ENCODE results near the gene ADAM30. TPM values are rescaled to one million over a fixed set of nuclear protein-coding genes. Genes with fewer than 3 reads are reported as not detected.

Gene ADAM30
- total RNA-seq, 1 donor from 2014 or later: not detected

DNA sequence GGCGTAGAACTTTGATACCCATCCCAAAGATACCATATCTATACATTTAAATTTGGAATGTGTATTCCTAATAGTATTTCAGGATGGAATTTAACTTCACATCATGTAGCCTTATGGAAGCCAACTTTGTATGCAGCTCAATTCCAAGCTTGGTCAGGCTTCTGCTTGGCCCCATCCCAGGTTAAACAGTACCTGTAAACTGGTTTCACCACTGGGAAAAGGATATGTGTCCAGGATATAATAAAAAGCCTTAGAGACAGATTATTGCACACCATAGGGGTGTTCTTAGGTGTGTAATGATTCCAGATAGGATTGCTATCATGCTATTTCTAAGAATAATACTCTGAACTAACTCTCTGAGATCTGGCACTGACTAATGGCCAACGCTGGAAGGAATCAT is 28.1 kb downstream of the ADAM30 start:
- TF ChIP-seq, protein P1, sequence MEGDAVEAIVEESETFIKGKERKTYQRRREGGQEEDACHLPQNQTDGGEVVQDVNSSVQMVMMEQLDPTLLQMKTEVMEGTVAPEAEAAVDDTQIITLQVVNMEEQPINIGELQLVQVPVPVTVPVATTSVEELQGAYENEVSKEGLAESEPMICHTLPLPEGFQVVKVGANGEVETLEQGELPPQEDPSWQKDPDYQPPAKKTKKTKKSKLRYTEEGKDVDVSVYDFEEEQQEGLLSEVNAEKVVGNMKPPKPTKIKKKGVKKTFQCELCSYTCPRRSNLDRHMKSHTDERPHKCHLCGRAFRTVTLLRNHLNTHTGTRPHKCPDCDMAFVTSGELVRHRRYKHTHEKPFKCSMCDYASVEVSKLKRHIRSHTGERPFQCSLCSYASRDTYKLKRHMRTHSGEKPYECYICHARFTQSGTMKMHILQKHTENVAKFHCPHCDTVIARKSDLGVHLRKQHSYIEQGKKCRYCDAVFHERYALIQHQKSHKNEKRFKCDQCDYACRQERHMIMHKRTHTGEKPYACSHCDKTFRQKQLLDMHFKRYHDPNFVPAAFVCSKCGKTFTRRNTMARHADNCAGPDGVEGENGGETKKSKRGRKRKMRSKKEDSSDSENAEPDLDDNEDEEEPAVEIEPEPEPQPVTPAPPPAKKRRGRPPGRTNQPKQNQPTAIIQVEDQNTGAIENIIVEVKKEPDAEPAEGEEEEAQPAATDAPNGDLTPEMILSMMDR (IDR thresholded peaks at IDR 0.05): no peak
- no peak for DNase-seq (ENCODE audit: low spot score)
- Mint-ChIP-seq H3K36me3 (ENCODE audit: low read depth) (no peaks in the 10 kb centered on the region), H3K4me1 (ENCODE audit: low read depth) (peaks cover 5% of the 10 kb centered on the region), H3K4me3 (ENCODE audit: unreplicated experiment) (no peak overlapping the region), H3K27ac (ENCODE audit: unreplicated experiment) (no peak overlapping the region), H3K27me3 (ENCODE audit: low read depth) (no peaks in the 10 kb centered on the region), H3K9me3 (ENCODE audit: low read depth) (no peaks in the 10 kb centered on the region)

DNA sequence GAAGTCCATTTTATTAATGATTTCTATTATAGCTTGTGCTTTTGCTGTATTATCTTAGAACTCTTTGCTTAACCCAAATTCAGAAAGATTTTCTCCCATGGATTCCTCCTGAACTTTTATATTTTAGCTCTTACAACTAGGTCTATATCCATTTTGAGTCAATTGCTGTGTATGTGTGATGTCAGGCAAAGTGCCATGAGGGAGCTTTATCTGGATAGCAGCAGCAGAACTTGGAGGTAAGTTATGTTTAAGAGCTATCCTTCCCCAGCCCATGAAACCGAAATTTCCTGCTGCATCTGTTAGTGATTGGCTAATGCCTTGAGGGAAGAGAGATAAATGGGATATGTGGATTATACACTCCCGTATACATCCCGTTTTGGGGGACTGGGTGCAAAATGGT is 29.9 kb downstream of the ADAM30 start:
- Mint-ChIP-seq H3K36me3 (ENCODE audit: low read depth) (no peaks in the 10 kb centered on the region), H3K4me1 (ENCODE audit: low read depth) (peaks cover 5% of the 10 kb centered on the region), H3K27ac (ENCODE audit: unreplicated experiment) (no peak overlapping the region), H3K9me3 (ENCODE audit: low read depth) (no peaks in the 10 kb centered on the region), H3K4me3 (ENCODE audit: unreplicated experiment) (no peak overlapping the region), H3K27me3 (ENCODE audit: low read depth) (no peaks in the 10 kb centered on the region)
- DNase-seq (ENCODE audit: low spot score): no peak
- TF ChIP-seq, protein P1 (IDR thresholded peaks at IDR 0.05): no peak

DNA sequence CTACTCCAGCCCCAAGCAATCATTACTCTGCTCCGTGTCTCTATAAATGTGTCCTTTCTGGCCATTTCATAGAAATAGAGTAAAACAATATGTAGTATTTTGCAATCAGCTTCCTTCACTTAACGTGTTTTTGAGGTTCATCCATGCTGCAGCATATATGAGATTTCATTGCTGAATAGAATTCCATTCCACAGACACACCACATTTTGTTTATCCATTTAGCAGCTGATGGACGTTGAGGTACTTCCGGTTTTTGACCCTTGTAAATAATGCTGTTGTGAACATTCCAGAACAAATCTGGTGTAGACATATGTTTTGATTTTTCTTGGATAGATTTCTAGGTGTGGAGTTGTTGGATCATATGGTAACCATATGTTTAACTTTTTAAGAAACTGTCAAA is 30.7 kb downstream of the ADAM30 start:
- H3K9me3 Mint-ChIP-seq (ENCODE audit: low read depth): no peaks in the 10 kb centered on the region
- no peaks in the 10 kb centered on the region for H3K4me1 Mint-ChIP-seq (ENCODE audit: low read depth)
- no peak overlapping the region for H3K27ac Mint-ChIP-seq (ENCODE audit: unreplicated experiment)
- DNase-seq (ENCODE audit: low spot score): no peak
- no peaks in the 10 kb centered on the region for H3K27me3 Mint-ChIP-seq (ENCODE audit: low read depth)
- TF ChIP-seq, protein P1 (IDR thresholded peaks at IDR 0.05): no peak
- H3K36me3 Mint-ChIP-seq (ENCODE audit: low read depth): no peaks in the 10 kb centered on the region
- no peak overlapping the region for H3K4me3 Mint-ChIP-seq (ENCODE audit: unreplicated experiment)

DNA sequence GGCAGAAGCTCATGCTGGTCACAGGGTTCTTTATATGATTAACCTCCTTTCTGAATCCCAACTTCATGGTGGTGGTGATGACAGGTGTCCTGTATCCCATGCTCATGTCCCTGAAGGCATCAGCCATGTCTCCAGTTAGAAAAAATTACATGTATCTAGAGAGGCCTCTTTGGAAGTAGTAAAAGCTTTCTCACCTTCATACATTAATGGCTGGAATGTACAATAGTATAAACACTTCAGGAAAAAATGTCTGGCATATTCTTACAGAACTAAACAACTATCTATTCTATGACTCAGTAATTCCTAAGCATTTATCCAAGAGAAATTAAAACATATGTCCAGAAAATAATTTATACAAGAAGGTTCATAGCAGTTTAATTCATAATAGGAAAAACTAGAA is 34.0 kb downstream of the ADAM30 start:
- no peak for DNase-seq (ENCODE audit: low spot score)
- Mint-ChIP-seq H3K27me3 (ENCODE audit: low read depth) (no peaks in the 10 kb centered on the region), H3K4me1 (ENCODE audit: low read depth) (peaks cover 12% of the 10 kb centered on the region), H3K27ac (ENCODE audit: unreplicated experiment) (no peak overlapping the region), H3K36me3 (ENCODE audit: low read depth) (no peaks in the 10 kb centered on the region), H3K9me3 (ENCODE audit: low read depth) (no peaks in the 10 kb centered on the region), H3K4me3 (ENCODE audit: unreplicated experiment) (no peak overlapping the region)
- TF ChIP-seq, protein P1 (IDR thresholded peaks at IDR 0.05): no peak

DNA sequence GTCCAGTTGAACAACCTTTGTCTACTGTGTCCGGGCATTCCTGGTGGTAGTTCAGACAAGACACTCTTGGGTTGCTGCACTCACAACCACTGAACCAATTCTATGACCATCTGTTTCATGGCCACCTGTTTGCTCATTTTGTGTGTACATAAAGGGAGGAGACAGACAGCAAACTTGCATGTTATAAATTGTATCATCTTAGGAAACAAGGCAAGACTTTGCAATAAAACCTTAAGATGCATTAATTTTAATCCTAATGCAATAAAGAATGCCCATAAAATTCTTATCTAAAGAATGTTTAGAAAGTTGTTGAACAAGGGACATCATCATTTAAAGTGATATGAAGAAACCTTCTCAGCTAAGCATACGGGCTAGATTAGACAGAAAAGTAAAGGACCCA is 34.8 kb downstream of the ADAM30 start:
- no peak for DNase-seq (ENCODE audit: low spot score)
- peaks cover 12% of the 10 kb centered on the region for H3K4me1 Mint-ChIP-seq (ENCODE audit: low read depth)
- H3K36me3 Mint-ChIP-seq (ENCODE audit: low read depth): no peaks in the 10 kb centered on the region
- H3K9me3 Mint-ChIP-seq (ENCODE audit: low read depth): no peaks in the 10 kb centered on the region
- TF ChIP-seq, protein P1 (IDR thresholded peaks at IDR 0.05): no peak
- H3K4me3 Mint-ChIP-seq (ENCODE audit: unreplicated experiment): no peak overlapping the region
- H3K27ac Mint-ChIP-seq (ENCODE audit: unreplicated experiment): no peak overlapping the region
- no peaks in the 10 kb centered on the region for H3K27me3 Mint-ChIP-seq (ENCODE audit: low read depth)
